B cell (primary cell): ENCODE measurements around the gene DNAJC1.

Source experiments
- CTCF ChIP-seq: fragments of 200-600 bp; IDR thresholded peaks from one replicate; pipeline ENCODE4 v1.8.0; 2022; ENCODE audit warnings: antibody characterized with exemption, mild to moderate bottlenecking
- EZH2 ChIP-seq: IDR thresholded peaks from 2 replicates; pipeline ENCODE4 v1.6.1; 2012; ENCODE audit warnings: borderline replicate concordance, low read depth, mild to moderate bottlenecking, moderate library complexity, low read length; ENCODE audit not compliant: insufficient read depth, poor library complexity, severe bottlenecking

DNA sequence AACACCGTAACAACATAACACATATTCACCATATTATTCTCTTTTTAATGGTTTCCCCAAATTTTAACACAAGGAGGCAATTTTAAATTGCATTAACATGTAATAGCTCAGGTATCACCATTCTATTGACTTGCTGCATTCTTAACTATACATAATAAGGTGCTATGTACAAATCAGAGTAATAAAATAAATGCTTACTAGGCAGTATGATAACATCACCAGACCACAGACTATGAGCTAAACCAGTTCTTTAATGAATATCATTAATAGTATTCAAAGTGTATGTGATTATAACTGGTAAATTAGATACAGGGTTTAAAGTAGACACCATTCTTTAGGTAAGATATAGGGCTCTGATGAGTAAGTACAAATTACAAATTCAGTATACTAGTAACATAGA, 226.6 kb downstream of the DNAJC1 start:
- TF ChIP-seq CTCF, result no peak
- no peak for TF ChIP-seq EZH2
